Renal pelvis (tissue), 4 donors: ENCODE data around the gene NEB. TPM values are rescaled to one million over a fixed set of nuclear protein-coding genes. Genes with fewer than 3 reads are reported as not detected.

Experiments
- DNase-seq: peaks from one replicate; pipeline ENCODE4 v3.0.0-alpha.2; 2013
- polyA plus RNA-seq, 3 donors: library from polyadenylated mRNA; unstranded; fragments of 120-200 nt; gene quantifications; one replicate each; pipeline ENCODE4 v1.2.1, GENCODE V29; 2013; ENCODE audit not compliant: insufficient read length in 3 of 3

NEB gene
- polyA plus RNA-seq, 3 donors, result 13.2 to 23.5 (median 17.2) TPM

DNA sequence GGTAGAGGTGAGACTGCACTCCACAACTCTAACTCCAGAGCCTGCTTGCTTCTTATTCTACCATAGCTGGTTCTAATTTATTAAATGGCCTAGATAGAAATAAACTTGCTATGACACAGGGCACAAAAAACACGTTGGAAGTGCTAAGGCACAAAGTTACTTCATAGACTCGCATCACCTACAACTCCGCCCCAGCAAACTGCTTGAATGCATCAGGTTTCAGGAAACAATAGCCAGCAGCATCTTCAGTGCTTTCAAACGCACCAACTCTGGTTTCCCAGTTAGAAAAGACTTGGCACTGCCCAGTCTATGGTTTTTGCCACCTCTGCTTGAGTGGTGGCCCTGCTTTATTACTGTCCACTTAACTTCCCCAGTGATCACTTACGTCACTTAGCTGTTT, 182.0 kb downstream of the NEB start:
- DNase-seq, result no peak

DNA sequence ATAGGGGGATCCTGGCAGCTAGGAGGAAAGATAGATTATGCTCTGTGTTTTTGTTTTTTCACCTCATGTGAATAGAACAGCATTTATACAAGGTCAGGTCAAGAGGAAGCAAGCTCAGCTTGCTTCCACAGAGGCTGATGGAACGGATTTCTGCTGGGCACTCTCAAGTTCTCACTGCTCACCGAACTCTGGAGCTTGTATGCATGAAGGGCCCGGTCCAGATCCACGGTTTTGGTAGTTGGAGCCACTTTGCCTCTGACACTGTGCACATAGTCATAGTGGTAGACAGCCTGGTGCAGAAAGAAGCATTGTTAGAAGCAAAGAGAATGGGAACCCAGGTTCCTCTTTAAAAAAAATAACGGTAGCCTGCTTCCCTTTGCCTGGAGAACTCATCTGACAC, 182.7 kb downstream of the NEB start:
- DNase-seq, result no peak

DNA sequence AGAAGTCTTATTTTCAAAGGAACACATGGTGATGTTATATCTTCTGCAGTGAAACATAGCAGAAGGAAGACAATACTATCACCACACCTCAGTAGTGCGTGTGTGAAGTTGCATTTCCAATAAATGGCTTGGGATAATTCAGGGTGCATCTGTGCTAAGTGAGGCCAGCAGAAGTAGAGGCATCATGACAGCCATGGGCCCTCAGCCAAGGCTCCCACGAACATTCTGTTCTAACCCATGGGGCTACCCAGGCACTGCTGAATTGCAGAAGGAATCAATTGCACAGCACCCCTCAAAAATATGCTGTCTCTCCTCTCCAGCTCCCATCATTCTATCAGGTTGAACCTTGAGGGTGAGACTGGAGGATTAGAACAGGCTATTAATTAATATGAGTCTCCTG, 185.1 kb downstream of the NEB start:
- no peak for DNase-seq

DNA sequence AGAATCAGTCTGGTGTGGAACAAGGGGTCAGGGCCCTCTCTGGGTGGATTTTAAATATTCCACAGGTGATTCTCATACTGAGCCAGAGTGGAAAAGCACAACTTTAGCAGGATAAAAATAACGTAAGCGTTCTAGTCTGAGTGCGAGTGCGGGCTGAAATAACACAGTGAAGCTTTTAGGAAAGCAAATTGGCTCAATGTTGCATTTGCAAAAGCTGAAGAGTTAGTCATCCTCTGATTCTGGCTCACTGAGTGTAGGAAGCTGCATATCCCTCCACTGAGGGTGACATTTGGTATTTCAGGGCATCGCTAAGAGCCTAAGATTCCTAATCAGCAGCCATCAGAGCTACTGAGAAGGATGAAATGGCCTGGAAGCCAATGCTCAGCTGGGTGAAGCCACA, 189.8 kb downstream of the NEB start:
- no peak for DNase-seq

DNA sequence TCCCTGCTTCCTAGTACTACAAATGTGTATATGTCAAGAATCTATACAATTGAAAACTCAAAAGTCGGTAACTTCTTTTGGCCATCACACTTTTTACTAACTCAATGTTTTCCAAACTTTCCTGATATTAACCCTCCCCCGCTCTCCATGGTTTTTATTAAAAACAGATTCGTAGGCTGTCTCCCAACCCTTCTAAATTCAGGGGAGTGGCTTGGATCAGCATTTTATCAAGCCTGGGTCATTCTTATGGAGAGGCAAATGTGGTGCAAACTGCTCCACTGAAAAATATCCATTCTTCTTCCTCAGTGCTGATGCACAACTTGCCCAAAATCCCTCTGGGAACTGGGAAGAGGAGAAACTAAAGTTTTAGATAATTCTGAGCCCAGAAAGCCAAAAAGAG, 190.4 kb downstream of the NEB start:
- no peak for DNase-seq

DNA sequence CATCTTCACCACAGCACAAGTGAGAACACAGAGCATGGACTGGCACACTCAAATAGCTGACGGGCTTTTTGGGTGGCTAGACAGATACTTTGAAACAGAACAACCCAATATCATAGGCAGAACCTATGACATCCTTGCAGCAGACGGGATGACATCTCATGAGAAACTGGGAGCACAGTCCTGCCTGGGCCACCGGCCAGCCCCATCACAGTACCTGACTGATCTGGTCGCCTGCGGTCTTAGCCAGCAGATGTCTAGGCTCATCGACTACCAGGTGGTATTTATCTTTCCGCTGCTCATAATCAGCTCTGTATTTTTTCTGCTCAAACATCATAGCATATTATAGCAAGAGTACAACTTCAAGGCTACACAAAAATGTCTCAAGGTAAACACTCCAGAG, 200.3 kb downstream of the NEB start:
- no peak for DNase-seq

DNA sequence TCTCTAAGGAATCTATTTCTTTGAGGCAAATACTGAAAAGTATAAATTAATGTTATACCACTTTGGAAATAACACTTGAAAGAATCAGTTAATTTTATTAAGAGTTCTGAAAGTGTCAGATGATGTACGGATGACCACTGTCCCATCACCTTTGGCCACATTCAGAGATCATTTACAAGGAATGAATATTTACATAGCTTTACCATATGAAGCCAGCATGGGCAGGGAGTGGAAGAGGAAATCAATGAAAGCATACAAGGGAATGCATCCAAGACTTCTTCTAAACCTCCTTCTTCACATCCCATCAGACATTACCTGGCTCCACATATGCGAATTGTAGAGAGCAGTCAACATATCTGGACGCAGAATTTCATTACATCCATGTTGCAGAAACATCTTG, 201.1 kb downstream of the NEB start:
- DNase-seq, result no peak

DNA sequence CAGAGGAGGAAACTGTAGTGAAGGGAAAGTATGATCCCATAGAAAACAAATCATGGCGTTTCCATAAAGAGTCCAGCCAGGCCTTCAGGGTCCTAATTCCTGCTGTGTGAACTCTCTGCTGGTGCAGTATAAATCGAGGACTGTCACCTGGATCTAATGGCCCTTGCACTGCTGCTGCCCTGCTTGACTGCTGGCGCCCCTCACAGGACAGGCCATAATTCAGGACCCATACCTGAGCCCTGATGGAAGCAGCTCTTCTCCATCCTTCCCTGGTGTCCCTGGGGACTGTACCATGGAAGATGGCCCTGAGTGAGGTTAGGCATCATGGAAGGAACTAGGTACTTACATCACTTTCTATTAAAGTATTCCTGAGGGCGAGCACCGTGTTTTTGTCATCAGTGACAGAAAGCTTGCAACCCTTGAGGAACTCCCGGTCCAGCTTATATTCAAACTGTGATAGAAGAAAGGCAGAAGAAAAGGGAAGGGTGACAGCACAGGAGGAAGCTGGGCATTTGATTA, 207.6 kb downstream of the NEB start:
- no peak for DNase-seq

DNA sequence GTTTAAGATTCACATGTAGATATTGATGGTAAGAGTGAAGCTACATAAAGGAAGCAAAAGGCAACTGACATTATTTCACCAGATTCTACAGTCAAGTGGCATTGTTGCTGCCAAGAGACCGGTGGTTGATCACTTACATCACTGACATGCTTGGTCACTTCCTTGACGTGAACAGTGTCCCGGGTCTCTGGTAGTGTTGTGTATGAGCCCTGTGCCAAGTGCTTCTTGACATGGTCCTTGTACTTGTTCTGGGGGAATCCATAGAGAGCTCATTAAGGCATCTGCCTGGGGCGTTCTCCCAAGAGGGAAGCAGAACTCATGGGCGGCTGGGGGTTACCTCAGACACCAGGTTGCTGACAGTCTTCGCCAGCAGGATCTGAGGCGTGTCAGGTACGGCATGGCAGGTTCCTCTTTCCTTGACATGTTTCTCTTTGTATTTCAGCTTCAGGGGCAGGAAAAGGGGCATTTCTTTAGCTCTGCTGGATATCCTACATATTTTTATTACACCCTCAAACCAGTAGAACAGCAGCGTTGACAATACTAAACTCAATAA, 208.4 kb downstream of the NEB start:
- no peak for DNase-seq

DNA sequence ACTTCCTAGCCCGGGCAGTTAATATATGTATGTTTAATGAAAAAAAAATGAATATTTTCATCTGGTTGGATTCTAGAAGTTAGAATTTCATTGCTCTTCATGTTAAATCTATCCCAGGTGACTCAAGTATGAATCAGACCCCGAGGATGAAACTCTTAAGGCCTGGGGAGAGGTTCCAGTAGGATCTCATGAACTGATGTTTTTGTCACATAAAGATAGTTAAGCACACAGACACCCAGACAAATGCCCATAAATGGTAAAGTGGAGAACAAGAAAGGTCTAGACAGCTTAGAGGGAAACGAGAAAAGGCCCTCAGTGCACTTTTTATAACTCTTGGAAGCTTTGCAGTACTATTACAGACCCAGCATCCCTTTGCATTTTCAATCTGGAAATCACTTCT, 210.4 kb downstream of the NEB start:
- no peak for DNase-seq

DNA sequence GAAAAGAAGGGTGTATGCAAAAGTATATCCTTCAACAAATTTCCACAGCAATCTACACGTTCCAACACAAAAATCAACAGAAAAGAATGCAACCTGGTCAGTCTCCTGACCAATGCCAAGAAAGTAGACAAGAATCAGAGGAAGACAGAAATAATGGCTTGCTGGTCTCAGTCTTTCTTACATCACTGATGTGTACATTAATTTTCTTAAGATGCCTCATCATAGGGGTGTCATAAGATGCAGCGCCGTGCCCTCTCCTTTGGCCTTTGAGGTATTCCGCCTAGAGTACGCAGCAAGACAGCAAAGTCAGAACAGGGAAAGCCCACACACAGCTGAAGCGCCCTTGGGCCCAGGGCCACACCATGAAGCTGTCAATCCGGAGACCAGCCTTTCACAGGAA, 211.7 kb downstream of the NEB start:
- no peak for DNase-seq

DNA sequence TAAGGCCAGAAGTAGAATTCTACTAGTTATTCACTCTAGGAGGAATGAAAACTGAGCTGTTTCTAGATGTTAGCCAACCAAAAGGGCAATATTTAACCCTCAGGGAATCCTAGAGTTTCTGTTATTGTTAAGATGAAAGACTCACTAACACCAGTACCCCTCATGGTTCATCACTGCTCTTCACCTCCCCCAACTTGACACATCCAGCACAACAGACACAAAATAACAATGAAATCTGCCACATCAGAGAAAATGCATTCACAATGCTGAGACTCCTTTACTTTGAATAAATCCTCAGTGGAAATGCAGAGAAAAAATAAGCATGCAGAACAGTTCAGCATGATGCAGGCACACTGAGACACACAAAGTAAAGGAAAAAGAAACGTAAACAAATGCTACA, 213.3 kb downstream of the NEB start:
- DNase-seq, result no peak

DNA sequence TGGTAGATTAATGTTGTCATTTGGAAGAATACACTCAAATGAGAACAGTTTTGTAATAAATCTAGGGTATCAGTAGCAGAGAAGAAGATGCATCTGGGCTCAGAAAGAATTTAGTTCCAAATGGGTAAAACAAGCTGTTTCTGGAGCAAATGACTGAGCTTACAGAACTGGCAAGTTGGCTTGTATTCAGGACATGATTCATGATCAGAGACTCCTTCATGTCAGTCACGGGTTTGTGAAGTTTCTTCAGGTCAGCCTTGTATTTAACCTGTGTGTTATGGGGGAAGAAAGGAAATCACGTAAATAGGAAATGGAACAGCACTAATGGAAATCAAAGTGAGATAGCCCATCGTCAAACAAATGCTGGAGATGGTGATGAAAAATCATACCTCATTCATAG, 215.5 kb downstream of the NEB start:
- no peak for DNase-seq

DNA sequence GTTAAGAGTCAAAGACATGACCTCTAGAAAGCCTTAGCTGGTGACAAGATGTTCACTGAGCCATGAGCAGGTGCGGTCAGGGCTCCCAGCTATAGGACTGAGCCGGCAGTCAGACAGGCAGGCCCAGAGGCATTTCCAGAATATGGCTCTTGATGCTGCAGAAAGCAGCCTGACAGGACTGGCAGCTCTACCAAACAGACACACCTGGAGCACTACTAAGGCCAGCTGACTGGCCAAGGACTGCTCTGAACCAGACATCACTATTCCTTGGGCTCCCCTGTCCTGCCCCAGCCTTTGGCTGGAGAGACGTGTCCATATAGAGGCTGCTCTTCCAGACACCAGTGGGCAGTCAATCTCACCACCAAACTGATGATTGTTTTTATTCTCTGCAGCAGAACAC, 225.8 kb downstream of the NEB start:
- no peak for DNase-seq

DNA sequence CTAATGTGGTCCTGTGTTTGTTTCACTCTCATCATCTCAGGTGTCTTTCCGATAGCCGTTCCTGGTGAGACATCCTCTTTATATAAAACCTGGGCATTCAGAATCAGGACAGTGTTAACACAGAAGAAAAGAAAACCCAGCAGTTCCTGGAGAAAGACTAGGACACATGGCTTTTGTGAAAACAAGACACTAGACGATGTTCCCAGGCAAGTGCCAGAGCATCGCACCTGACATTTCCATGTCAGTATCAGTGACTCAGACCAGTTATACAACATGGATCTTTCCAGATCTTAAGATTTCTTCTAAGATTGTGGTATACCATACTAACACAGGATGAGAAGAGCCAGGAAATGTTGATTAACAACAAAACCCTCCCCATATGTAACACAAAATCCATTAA, 228.1 kb downstream of the NEB start:
- DNase-seq, result no peak

DNA sequence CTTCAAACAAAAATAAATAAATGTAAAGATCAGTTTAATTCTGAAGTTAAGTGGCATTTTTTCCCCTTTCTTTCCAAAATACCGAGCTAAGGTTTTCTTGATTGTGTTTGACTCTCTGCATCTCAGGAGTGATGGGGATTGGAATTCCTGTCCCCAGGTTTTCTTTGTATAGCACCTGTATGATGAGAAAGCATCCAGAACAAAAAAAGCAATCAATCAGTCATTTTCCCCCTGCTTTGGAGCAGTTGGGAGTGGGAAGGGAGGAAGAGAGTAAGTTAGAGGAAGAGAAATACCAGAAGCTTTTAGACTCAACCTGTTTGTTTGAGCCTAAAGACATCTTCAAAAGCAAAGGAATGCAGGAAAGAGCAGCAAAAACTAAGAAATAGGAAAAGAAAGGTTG, 236.1 kb downstream of the NEB start:
- DNase-seq, result no peak

DNA sequence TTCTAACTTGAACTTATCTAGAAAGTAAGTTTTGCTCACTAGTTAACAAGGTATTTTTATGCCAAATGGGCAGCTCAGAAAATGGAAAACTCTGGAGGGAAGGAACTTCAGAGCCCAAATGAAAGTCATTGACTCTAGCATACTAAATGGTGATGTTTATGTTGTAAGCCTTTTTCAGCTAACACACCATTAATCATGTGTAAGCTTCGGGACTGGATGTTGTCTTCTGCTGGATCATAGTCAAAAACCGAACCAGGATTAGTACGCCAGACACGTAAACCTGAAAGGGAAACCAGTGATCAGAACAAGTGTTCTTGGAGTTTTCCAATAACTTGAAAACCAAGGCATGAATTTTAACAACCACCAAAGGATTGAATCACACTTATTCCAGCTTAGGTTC, 242.8 kb downstream of the NEB start:
- no peak for DNase-seq

DNA sequence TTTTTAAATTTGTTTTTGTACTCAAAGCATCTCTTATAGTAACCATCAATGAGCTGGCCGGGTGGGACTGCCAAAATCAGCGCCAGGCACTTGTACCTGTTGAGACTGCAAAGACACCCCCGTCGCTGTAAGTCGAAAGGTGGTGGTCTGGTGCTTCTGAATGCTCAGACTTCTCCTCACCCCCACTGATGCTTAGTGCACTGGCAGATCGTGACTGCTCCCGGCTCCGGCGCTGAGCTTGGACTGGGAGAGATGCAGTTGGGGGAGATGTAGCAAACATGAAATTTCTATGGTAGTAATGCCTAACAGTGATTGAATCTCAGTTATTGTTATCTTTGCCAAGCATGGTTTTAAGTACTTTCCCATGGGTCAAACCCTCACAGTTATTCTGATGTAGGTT, 244.0 kb downstream of the NEB start:
- DNase-seq, result no peak

DNA sequence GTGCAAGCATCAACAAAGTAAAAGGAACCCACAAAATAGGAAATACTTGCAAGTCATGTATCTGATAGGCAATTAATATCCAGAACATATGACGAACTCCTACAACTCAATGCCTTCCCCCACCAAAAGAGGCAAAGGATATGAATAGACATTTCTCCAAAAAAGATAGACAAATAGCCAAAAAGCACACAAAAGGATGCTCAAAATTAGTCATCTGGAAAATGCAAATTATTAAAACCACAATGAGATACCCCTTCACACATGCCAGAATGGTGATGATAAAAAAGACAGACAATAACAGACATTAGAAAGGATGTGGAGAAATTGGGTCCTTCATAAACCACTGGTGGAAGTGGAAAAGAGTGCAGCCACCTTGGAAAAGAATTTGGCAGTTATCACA, 248.2 kb downstream of the NEB start:
- no peak for DNase-seq

DNA sequence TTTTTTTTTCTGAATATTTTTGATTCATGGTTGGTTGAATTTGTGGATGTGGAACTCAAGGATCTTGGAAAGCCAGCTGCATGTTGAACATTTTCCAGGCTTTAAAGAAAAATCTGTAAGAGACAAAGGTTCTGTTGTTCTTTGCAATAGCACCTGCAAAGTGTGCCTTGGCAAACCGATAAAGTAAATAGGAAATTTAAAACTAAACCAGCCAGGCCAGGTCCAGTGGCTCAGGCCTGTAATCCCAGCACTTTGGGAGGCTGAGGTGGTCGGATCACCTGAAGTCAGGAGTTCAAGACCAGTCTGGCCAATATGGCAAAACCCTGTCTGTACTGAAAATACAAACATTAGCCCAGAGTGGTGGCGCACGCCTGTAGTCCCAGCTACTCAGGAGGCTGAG, 250.2 kb downstream of the NEB start:
- no peak for DNase-seq

DNA sequence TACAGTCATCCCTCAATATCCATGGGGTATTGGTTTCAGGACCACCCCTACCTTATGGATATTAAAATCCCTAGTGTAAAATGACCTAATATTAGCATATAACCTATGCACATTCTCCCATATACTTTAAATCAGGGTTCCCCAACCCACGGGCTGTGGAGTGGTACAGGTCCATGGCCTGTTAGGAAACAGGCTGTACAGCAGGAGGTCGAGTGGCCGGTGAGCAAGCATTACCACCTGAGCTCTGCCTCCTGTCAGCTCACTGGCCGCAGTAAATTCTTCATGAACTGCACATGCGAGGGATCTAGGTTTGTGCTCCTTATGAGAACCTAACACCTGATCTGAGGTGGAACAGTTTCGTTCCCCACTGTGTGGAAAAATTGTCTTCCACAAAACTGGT, 250.7 kb downstream of the NEB start:
- DNase-seq, result no peak

DNA sequence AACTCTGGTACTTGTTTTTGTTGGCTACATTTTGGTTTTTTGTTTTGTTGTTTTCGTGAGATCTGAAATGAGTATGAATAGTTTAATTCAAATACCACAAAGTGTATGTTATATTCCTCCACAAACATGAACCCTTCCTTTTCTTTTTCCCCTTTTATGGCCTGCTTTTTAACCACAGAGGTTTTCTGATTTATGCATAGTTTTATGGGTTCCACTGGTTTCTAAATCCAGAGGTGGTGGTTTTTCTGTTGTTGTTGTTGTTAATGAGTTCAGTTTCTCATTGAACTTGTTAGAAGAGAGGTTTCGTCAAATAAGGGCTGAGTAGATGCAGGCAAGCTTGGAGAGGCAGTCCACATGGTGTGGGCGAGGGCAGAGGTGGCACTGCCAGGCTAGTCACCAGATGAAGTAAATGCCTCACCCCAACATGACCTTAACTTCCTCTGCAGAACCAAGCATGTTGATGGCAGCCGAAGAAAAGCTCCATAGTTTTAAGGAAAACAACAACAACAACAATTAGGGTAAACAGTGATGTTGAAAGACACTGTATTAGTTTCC, 252.0 kb downstream of the NEB start:
- DNase-seq, result no peak

DNA sequence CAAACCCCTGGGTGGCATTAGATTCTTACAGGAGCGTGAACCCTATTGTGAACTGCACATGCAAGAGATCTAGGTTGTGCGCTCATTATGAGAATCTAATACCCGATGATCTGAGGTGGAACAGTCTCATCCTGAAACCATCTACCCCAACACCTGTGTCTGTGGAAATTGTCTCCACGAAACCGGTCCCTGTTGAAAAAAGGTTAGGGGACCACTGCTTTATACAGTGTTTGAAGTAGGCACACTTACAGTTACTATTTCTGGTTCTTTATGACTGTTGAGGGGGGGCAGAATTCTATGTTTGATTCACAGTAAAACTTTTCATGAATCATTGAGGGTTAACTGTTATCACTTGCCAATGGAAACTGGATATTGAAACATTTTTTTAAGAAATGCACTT, 252.5 kb downstream of the NEB start:
- no peak for DNase-seq

DNA sequence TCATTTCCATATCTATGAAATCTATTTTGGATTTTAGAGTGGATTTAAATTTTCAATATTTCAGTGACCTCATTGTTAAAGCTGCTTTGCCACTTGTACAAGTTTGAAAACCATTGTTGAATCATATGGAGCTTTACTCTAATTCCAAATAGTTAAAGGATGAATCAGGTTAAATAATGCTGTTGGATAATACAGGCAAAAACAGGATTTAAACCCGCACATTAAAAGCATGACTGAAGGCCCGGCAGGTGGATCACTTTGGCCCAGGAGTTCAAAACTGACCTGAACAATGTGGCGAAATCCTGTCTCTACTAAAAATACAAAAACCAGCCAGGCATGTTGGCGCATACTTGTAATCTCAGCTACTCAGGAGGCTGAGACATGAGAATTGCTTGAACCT, 256.3 kb downstream of the NEB start:
- no peak for DNase-seq

DNA sequence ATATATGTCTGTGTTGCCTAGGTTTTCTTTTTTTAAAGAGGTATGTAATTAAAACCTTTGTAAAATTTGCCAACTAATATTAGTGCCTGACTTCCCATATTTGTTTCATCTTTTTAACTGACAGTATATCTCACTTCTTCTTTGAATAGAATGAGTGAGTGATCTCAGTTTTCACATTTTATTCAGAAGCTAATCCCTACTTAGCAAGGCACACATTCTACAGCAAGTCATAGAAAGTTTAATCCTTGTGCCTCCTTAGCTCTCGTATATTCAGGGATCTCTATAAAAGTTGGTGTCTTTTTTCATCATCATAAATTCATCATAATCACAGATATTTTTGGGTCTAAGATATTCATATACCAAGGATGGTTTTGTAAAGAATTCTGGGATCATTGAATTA, 258.0 kb downstream of the NEB start:
- DNase-seq, result no peak
